Colonic mucosa (tissue), 4 donors: ENCODE data around the gene G3BP1. TPM values are rescaled to one million over a fixed set of nuclear protein-coding genes. Genes with fewer than 3 reads are reported as not detected.
"Not testable (repeated sequence)": the region's sequence is repeated elsewhere in the genome, so short reads cannot be mapped to it uniquely, and the experiment has no call there.

Experiments used
- DNase-seq: peaks from one replicate; pipeline ENCODE4 v3.0.0-alpha.2; 2020
- H3K27ac ChIP-seq: fragments of 200-600 bp; one replicate; pipeline ENCODE4 v1.8.0; 2021
- H3K27me3 ChIP-seq: fragments of 200-600 bp; one replicate; pipeline ENCODE4 v1.8.0; 2021
- H3K36me3 ChIP-seq: fragments of 200-600 bp; one replicate; pipeline ENCODE4 v1.8.0; 2021
- H3K4me1 ChIP-seq: fragments of 200-600 bp; one replicate; pipeline ENCODE4 v1.8.0; 2021; ENCODE audit warnings: mild to moderate bottlenecking
- H3K4me3 ChIP-seq: fragments of 200-600 bp; one replicate; pipeline ENCODE4 v1.8.0; 2021
- H3K9ac ChIP-seq, 2 donors: one replicate each; pipeline ENCODE4 v1.7.0; 2013; ENCODE audit warnings: control low read depth in 2 of 2, low read depth in 2 of 2, low read length in 2 of 2
- H3K9me3 ChIP-seq: fragments of 200-600 bp; one replicate; pipeline ENCODE4 v1.8.0; 2021
- intact Hi-C: fragments of 100-400 bp; cut with DNase I; formaldehyde crosslinking; loops from one replicate; pipeline ENCODE4 v1.14.1; 2022
- total RNA-seq, 2 donors: library from RNA; stranded (reverse); fragmentation: NEBNext Ultra II Directional in 1 of 2; extraction: Animal tissue kit (Norgen Biotek cat#: 25700) in 1 of 2; gene quantifications; one replicate each; pipeline ENCODE4 v1.2.1, GENCODE V29; 2021
- TF ChIP-seq, protein P1 (sequence below): fragments of 200-600 bp; IDR thresholded peaks from one replicate; pipeline ENCODE4 v1.8.0; 2022; ENCODE audit warnings: antibody characterized with exemption, mild to moderate bottlenecking
- donor health status: healthy.
- donor health status: DM: no; HTN: no; CAD: no.
- donor health status: DM: no; HTN: no; CAD: no.

The G3BP1 gene
- total RNA-seq, 2 donors from 2014 or later: 136 to 203 TPM

DNA sequence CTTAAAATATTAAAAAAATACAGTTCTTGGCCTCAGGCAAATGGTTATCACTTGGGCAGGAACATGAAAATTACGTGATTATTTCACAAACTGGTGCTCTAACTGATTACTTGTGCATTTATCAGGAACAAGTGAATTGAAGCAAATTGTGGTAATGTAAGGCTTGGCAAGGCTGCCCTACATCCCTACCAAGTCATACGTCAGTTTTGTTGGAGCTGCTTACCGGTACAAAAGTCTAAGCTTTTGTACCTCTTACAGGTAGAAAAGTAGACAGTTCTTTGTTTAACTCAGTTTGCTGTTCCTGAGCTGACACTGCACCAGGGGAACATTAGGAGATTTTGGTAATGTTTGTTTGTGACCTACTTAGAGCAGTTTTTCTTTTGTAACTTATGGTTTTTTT is 2.2 kb downstream of the G3BP1 start:
- H3K4me3 ChIP-seq: peak overlapping the region; percentile 75
- no peaks in the 10 kb centered on the region for H3K9me3 ChIP-seq
- peak overlapping the region in 1 of 2 donors; percentile 97 for H3K9ac ChIP-seq
- H3K36me3 ChIP-seq: no peaks in the 10 kb centered on the region
- DNase-seq: no peak
- TF ChIP-seq, protein P1, sequence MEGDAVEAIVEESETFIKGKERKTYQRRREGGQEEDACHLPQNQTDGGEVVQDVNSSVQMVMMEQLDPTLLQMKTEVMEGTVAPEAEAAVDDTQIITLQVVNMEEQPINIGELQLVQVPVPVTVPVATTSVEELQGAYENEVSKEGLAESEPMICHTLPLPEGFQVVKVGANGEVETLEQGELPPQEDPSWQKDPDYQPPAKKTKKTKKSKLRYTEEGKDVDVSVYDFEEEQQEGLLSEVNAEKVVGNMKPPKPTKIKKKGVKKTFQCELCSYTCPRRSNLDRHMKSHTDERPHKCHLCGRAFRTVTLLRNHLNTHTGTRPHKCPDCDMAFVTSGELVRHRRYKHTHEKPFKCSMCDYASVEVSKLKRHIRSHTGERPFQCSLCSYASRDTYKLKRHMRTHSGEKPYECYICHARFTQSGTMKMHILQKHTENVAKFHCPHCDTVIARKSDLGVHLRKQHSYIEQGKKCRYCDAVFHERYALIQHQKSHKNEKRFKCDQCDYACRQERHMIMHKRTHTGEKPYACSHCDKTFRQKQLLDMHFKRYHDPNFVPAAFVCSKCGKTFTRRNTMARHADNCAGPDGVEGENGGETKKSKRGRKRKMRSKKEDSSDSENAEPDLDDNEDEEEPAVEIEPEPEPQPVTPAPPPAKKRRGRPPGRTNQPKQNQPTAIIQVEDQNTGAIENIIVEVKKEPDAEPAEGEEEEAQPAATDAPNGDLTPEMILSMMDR: no peak
- H3K27me3 ChIP-seq: no peaks in the 10 kb centered on the region
- intact Hi-C loops: no loop called here
- peaks cover 10% of the 10 kb centered on the region for H3K4me1 ChIP-seq
- H3K27ac ChIP-seq: no peak overlapping the region

DNA sequence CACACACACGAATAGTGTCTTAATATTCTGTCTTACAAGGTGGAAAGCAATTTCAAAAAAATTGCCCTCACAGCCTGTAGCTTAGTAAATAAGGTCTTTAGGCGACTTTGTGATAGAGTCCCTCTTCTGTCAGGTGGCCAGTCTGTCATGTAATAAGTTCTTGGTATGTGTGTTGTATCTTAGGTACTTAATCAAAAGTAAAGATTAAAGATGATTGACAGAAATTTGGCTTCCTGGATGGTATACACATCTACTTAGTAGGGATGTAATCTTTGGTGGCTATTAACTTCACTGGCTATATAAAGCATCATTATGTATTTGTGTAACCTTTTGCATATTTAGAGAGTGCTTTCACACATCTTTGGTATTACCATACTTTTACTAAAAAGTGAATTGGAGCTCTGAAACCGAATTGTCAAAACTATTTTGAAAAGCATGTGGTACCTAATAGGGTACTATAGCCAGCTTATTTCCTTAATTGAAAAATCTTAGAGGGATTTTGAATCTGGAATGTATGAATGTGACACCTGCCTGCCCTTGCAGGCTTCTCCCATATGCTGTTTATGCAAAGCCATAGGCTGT is 3.4 kb downstream of the G3BP1 start:
- no peak overlapping the region for H3K9ac ChIP-seq

DNA sequence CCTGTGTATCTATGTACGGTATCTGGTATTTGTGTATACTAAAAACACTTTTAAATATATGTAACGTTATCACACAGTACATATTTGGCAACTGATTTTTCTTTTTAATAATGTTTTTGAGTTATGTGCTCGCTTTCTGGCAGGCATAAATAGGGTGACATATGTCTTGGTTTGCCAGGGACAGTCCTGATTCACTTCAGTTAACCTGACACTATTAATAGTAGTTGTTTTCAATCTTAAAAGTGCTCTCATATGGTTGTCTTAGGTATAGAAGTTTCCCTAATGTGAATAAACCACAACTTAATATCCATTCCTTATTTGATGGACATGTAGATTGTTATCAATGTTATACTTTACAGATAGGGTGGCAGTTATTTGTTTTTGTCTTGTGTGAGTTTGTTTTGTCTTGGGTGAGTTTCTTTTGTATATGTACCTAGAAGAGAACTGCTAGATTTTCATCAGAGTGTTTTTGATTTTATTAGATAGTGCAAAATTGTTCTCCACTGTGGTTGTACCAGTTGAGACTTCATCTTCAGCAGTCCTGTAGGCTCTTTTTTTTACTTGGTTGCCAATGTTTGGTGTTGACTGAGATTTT is 7.9 kb downstream of the G3BP1 start:
- no peak overlapping the region for H3K27ac ChIP-seq
- no peak overlapping the region for H3K4me3 ChIP-seq
- H3K9me3 ChIP-seq: no peaks in the 10 kb centered on the region
- no peak for DNase-seq
- no peaks in the 10 kb centered on the region for H3K27me3 ChIP-seq
- TF ChIP-seq, protein P1: no peak
- intact Hi-C loops: no loop called here
- no peak overlapping the region for H3K9ac ChIP-seq
- no peaks in the 10 kb centered on the region for H3K36me3 ChIP-seq
- peaks cover 14% of the 10 kb centered on the region for H3K4me1 ChIP-seq

More for the DNA sequence above, 3.4 kb downstream of the G3BP1 start:
- Histone ChIP-seq H3K27me3 (no peaks in the 10 kb centered on the region), H3K9me3 (no peaks in the 10 kb centered on the region), H3K4me1 (peaks cover 10% of the 10 kb centered on the region), H3K36me3 (no peaks in the 10 kb centered on the region), H3K27ac (no peak overlapping the region), H3K4me3 (no peak overlapping the region)
- DNase-seq: no peak
- intact Hi-C loops: no loop called here
- TF ChIP-seq, protein P1: no peak

DNA sequence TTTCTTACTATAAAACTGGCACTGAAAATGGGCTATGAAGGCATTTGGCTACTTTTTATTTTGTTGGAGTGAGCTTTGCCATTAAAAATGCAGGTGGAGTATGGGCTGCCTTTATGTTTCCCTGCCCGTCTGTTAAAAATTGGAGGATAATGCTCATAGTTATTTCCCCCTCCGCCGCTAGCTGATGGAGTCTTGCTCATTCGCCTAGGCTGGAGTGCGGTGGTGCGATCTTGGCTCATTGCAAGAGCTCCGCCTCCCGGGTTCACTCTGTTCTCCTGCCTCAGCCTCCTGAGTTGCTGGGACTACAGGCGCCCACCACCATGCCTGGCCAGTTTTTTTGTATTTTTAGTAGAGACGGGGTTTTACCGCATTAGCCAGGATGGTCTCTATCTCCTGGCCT is 8.6 kb downstream of the G3BP1 start:
- Histone ChIP-seq H3K9ac (no peak overlapping the region), H3K4me1 (peaks cover 9% of the 10 kb centered on the region), H3K27ac (no peak overlapping the region), H3K27me3 (no peaks in the 10 kb centered on the region), H3K9me3 (no peaks in the 10 kb centered on the region), H3K36me3 (no peaks in the 10 kb centered on the region), H3K4me3 (no peak overlapping the region)
- intact Hi-C loops: no loop called here
- no peak for DNase-seq
- TF ChIP-seq, protein P1: no peak

DNA sequence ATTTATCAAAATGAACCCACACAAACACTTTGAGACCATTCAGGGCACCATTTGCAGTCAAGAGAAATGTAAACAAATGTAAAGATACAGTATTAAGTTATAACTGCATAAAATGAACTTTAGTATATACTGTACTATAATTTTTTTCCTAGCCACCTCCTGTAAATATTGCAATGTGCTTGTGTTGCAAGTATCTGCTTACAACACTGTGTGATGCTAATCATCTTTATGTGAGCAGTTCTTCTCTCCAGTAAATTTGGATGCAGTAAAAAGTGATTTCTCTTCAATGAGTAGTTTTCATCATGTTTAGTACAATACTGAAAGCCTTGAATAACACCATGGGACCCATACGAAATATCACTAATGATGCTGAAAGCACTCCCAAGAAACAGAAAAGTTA is 9.4 kb downstream of the G3BP1 start:
- Histone ChIP-seq H3K27ac (no peak overlapping the region), H3K9ac (no peak overlapping the region), H3K36me3 (no peaks in the 10 kb centered on the region), H3K9me3 (no peaks in the 10 kb centered on the region), H3K4me1 (peaks cover 9% of the 10 kb centered on the region), H3K27me3 (no peaks in the 10 kb centered on the region), H3K4me3 (no peak overlapping the region)
- intact Hi-C loops: no loop called here
- TF ChIP-seq, protein P1: no peak
- DNase-seq: no peak

DNA sequence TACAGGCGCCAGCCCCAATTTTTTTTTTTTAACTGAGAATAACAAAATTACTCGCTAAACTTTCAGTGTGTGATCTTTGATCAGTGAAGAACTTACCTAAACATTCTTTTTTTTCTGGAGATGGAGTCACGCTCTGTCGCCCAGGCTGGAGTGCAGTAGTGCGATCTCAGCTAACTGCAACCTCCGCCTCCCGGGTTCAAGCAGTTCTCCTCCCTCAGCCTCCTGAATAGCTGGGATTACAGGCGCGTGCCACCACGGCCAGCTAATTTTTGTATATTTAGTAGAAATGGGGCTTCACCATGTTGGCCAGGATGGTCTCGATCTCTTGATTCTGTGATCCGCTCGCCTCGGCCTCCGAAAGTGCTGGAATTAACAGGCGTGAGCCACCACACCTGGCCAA is 11.9 kb downstream of the G3BP1 start:
- H3K4me1 ChIP-seq, DNase-seq, intact Hi-C loops: not testable (repeated sequence)

More for the DNA sequence above, 11.9 kb downstream of the G3BP1 start:
- not testable (repeated sequence) for H3K27me3 ChIP-seq, H3K9me3 ChIP-seq, H3K9ac ChIP-seq, H3K27ac ChIP-seq, H3K36me3 ChIP-seq, H3K4me3 ChIP-seq
